GM18858 (cell line): ENCODE data around the gene CDH7.

Experiments
- ATAC-seq: cut with Tn5 transposase; IDR thresholded peaks from one replicate; pipeline ENCODE4 v1.9.1; 2021; ENCODE audit not compliant: unreplicated experiment

The CDH7 gene, protein sequence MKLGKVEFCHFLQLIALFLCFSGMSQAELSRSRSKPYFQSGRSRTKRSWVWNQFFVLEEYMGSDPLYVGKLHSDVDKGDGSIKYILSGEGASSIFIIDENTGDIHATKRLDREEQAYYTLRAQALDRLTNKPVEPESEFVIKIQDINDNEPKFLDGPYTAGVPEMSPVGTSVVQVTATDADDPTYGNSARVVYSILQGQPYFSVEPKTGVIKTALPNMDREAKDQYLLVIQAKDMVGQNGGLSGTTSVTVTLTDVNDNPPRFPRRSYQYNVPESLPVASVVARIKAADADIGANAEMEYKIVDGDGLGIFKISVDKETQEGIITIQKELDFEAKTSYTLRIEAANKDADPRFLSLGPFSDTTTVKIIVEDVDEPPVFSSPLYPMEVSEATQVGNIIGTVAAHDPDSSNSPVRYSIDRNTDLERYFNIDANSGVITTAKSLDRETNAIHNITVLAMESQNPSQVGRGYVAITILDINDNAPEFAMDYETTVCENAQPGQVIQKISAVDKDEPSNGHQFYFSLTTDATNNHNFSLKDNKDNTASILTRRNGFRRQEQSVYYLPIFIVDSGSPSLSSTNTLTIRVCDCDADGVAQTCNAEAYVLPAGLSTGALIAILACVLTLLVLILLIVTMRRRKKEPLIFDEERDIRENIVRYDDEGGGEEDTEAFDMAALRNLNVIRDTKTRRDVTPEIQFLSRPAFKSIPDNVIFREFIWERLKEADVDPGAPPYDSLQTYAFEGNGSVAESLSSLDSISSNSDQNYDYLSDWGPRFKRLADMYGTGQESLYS

DNA sequence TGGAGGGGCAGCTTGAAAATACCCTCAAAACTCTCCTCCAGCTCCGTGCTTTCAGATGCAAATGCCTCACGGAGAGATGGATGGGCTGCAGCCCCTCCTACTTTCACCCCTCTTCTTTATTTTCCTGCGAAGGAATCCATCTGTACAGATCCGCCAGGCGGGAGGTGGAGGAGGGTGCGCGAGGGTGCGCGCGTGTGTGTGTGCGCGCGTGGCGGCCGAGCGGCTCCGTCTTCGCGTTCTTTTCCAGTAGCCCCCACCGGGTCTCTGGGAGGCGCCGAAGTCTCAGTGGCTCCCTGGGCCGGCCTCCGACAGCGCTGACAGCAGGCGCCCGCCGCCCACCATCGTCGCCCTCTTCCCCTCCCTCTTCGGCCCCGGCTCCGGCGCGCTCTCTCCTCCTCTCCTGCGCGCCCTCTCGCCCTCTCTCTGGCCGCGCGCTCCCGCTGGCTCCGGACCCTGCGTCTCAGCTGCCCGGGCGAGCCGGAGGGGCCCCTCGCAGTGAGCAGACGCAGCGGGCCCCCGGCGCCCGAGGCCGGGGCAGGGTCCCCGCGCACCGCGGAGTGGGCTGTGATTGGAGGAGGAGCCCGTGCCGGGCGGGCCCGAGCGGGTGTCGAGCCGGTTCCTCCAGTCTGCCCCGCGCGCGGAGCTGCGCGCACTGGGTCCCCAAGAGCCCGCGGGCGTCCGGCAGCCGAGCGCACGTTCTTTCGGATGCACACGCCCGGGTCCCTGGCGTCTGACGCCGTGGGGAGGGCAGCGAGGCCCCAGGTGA is at the start of gene CDH7:
TSS of gene CDH7 (plus strand) at position 624 of the 766 bp plus-strand sequence. CDS start 11,831 bp downstream, outside the sequence.
- no peak for ATAC-seq

DNA sequence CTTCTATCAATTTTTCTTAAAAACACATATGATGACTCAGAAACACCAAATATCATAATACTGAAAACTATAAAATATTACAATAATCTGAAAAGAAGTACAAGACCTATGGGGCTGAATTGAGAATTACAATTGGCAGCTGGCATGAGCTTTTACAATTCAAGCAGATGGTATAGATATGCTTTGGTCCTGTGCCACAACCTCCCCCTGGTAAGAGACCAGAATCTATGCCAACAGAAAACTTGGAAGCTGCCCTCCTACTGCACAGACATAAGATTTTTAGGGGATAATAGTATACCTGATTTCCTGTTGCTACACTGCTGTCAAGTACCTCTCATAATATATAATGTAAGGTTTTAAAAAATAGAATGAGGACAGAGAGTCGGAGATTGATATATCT is 46.8 kb upstream of the CDH7 start:
- no peak for ATAC-seq

DNA sequence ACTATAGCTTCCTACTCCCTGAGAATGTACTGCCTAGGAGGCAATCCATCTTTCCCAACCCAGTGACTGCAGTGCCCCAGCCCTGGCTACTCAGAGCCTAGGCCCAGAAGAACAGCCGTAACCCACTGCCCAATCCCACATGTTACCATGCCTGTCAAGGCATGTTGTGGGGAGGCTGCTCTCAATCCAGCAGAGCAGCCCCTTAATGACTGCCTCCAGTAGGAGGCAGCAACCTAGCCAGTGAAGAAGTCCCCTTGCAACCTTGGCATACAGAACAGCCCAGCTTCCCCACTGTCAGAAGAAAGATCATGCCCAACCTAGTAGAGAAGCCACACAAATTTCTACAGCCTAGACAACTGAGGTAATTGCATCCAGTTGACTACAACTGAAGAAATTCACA is 44.2 kb upstream of the CDH7 start:
- ATAC-seq: no peak

DNA sequence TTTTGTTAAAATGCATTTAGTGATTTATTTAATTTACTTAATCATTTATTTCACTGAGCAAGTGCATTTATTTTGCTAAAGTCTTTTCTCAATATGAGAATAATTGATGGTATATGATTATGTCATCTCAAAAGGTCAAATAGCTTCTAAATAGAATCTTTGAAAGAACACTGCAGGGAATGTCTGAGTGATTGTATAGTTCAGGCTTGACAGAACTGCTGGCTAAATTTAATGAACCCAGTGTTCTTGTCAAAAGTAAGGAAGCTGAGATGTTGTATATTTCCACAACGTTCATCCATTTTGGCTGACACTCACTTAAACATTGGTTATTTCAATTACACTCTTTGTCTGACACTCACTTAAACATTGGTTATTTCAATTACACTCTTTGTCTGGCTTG is 39.3 kb upstream of the CDH7 start:
- ATAC-seq: no peak

DNA sequence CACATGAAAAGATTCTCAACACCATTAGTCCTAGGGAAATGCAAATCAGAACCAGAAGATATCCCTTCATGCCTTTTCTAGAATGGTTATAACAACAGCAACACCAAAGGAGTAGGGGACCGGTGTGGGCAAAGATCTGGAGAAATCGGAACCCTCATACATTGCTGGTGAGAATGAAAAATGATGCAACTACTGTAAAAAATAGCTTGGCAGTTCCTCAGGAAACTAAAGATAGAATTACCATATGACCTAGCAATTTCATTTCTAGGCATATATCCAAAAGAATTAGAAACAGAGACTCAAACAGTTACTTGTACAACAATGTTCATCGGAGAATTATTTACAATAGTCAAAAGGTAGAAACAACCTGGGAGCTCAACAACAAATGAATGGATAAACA is 29.2 kb upstream of the CDH7 start:
- no peak for ATAC-seq

DNA sequence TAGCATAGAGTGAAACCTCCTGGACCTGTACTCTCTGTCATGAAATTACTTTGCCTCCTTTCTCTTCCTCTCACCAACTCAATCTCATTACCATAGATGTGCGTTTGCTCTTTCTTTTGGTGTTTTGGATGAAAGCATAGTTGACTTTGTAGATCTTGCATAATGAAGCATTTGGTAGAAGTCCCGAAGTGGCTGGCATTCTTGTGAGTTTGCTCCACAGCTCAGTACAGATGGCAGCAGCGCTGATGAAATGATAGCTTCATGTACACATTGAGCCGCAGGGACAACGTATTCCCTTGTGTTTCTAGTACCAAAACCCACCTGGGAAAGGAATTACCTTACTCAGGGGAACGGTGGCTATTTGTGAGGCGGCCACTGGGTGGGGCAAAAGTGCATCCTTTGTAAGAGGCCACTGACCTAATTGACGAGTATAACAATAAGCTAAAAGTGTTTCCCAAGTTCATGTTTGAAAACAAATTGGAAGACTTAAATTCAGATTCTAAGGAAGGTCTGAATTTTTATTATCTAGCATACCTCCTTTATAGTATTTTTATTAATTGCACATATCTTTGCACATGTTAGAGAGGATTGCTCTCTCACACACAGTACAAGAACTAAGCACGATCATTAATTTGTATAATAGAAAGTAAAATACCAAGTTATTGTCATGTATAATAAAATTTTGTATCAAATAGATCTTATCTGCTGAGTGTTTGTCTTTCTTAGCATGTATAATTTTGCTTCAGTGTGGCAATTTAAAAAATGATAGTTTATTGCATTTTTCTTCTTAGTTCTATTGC is 25.4 kb upstream of the CDH7 start:
- ATAC-seq: no peak

DNA sequence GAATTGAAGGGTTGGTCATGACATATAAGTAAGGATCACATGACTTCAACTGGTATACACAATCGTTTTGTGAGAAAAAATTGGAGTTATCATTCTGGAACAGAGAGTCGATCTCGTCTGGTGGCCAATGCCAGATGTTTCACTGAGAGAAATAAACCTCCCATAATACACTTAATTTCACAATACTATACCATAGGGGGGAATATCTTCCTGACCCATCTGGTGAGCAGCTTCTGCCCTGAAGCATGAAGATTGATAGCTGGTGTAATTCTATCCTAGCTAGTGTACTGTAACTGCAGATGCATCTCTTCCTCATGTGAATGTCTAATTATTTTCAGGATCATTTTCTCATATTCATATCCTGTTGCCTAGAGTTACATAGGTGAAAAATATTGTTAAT is 15.7 kb upstream of the CDH7 start:
- no peak for ATAC-seq

DNA sequence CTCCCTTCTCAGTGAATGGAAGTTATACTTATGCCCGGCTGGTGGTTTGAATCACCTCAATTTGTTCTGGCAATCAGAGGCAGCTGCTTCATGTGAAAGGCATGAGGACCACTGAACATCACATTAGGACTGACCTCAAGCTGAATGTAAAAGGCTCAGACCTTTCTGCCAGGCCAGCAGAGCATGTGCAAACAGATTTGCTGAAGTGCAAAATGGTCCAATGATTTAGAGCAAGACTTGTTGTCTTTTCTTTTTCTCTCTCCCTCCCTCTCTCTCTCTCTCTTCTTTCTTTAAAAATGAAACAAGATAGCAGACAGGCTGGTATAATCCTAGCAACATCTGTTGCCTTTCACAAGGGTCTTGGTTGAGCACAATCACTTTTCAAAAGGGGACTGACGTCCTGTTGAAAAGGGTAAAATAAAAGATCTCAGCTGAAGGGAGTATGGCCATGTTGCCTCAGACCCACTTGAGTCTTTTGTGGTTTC is 13.3 kb upstream of the CDH7 start:
- ATAC-seq: no peak

DNA sequence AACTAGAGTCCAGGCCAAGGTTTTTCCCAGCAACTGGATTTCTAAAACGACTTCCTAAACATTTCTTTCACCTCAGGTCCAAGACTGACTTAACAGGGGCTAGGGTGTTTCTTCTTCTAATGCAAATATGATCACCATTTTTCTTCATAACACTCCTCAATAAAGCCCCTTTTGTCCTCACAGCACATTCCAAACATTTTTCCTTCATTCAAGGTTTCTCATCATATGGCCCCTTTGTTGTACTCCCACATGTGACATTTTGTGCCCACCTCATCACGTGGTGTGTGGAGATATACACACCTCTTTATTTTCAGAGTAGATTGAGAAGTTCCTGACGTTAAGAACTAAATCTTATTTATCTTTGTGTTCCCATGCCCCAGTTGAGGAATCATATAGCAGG is 3.9 kb upstream of the CDH7 start:
- no peak for ATAC-seq

DNA sequence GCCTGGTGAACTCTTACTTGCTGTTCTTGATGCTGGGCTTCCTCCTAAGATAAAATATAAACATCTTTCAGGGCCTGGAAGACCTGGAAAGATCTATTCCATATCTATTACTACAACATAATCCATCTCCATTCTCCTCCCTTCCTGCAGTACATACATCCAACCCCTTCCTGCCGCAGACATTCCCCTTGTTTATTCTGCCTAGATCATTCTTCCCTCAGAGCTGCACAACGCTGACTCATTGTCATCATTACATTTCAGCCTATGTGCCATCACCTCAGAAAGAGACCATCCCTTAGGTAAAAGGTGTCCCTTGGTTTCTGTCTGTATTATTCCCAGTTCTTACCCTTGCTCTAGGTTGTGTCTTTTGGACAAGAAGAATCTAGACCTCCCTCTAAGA is 2.5 kb upstream of the CDH7 start:
- no peak for ATAC-seq

DNA sequence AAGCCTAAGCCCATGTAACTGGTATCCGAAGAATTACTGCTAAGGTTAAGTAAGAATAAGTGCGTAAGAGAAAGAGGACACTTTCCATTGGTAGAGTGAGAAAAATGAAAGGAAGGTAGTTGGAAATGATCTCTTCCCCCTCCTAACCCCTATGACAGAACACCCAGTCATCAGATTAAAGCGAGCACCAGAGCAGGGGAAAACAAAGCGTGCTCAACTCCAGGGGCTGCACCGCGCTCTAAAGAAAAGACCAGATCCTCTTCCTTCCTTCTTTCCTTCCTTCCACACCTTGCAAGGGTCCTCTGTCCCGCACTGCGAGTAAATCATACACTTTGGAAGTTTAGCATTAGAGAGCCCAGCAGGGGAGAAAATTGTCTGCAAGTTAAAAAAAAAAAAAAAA is 971 bp upstream of the CDH7 start:
- no peak for ATAC-seq

DNA sequence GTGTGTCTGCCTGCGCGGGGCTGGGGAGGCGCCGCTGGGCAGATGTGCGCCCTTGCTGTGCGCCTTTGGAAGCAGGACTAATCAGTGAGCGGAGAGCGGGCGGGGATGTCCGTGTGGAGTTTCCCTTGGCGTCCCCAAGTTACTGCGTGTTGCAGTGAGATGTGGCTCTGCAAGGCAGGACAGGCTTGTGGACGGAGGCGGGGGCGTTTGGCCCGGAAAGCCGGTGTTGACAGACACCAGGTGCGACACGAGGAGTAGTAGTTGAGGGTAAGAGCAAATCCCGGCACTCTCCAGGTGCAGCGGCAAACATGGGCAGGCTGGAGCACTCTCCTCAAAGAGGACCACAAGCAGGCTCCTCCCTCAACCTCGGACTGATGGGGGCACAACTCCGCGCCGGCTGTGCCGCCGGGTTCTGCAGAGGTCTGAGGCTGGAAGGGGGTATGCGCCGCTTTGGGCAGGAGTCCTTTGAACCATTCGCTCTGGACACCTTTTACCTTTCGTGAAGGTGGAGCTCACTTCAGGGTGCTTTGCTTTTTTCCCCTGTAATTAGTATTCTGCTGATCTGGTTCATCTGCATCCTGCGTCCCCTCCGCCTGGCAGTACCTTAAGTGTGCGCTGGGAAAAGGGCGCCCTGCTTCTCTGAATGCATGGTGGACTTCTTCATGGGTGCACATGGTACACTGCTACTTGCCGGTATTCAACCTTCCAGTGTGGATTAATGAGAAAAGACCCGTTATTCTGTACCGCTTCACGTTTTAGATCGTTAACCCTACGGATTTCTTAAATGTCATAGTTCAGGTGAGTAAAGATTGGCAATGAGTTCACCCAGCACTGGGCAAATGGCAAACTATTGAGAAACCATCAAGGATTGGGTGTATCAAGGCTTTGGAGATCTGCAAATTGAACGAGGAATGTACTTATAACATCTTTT is 608 bp downstream of the CDH7 start:
- no peak for ATAC-seq

DNA sequence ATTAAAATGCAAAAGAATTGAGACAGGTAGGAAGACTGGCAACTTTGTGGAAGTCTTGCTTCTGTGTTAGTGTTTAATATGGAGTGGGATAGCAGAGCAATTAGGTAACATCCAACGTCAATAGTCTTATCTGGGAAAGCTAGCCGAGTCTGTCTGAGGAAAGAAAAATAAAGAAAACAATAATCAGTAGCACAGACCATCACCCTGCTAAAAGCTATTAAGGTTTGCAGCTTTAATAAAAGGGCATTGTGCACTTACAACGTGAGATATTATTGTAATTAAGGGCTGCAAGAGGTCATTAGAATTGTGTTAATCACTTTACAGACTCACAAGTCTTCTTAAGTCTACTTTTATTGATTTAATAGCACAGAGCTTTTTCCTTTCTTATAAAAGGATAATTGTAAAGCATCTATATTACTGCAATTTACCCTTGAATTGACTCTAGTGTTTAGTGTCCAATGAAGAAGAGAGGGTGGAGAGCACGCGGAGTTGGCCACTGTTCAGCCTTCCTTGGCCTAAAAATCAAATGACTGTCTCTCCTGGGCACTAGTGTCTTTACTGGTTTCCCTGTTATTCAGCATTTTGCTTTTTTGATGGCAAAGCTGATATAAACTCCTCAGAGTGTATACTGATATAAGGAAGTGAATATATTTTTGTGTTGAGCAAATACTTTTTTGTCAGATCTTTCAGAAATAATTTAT is 2.0 kb downstream of the CDH7 start:
- no peak for ATAC-seq

DNA sequence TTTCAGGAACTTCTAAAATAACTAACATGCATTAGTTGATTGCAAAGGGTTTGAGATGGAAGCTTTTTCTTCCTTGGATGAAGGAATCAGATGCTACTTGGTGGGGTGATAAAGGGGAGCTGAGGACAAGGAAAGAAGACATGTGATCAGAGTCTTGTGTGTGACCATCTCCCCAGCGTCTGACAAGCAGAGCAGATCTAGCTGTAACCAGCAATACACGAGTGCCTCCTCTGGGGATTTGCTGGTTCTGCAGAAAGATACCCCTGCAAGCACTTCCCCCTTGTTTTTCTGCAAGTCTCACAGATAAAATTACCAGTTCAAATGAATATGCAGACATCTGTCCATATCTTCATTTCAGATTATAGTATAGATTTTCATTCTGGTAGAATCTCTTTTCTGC is 2.7 kb downstream of the CDH7 start:
- peak; percentile 61 for ATAC-seq

DNA sequence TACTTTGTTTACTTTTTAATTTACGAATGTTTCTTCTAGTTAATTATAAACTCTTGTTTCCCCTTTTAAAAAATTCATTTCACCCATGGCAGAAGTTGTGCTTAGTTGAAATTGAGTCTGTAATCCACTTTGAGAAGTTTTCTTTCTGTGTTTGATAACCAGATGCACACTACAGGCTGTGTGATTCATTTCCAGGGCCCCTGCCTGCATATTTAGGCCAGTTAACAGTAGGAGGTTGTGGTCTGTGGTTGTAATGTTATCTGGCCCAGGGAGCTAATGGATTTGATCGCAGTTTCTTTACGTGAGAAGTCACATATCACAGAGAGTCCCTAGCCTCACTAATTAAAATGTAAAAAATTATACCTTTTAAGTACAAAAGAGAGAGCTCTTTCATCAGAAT is 3.3 kb downstream of the CDH7 start:
- no peak for ATAC-seq

DNA sequence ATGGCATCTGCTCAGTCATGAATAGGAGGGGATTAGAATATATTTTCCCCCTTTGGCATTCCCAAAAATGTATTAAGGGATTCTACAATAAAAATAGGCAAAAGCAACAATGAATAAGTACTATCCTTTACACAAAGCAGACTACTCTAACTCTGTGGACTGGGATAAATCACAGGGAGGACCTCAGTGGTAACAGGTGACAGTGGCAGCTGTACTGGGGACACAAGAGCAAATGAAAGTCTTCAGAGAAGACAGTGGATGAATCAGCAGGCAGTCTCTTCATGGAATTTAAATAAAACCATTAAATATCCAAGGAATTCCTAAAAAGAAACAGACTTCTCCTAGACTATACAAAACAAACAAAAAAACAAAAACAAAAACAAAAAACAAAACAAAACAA is 4.8 kb downstream of the CDH7 start:
- no peak for ATAC-seq

DNA sequence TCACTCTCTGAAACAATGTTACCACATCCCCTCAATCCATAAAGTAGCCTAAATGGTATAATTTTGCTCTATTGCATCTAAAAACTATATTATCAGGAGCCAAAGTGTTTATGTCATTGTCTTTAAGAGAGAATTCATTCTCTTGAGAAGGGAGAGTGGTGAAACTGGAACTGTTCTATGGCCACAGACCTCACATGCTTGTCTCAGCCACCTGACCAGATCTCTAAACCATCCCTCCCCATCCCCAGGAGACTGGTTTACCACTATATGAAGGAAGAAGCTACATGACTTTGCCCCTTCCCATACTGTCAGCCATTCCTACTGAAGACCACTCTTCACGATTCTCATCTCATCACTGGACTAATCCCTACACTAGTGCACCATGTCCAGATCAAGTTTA is 9.6 kb downstream of the CDH7 start:
- ATAC-seq: no peak

DNA sequence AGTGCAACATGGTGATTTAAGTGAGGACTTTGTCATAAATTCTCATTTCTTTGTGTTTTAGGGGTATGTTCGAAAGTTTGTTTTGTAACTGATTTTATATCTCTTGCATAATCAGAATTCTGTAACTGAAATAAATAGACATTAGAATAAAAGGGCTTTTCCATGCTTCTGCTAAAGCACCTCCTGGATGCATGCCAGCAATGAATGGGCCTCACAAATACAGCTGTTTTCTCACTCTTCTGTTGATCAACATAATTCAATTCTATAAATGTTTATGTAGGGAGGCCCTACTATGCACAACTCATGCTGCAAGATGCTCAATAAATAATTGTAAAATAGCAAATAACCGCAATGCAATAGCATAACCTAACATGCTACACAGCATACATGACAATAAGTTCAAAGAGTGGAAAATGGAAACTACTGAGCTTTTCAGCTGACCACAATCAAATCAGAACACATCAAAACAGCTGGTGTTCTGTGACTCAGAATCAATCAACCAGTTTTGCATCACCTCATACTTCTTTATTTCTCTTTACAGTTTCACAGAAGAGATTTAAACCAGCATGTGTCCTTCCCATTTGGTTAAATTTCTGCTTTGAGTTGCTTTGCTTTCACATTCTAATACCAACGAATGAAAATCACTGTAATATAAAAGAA is 11.0 kb downstream of the CDH7 start:
- no peak for ATAC-seq

DNA sequence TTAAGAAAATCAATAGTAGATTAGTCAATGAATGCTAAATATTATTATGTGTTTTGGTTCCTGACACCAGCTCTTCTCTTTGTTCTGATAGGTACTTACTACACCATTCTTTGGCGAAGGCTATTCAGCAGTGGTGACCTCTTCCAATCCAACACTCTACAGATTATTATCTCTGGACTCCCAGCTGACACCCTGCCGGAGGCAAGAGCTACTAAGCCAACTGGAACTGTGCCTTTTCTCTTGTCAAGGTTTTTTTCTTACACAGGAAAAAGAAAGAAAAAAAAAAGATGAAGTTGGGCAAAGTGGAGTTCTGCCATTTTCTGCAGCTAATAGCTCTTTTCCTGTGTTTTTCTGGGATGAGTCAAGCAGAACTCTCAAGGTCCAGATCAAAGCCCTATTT is 11.7 kb downstream of the CDH7 start:
- ATAC-seq: no peak
